NCI-H345 treated with DMSO at 0.1 percent for 48 hours (cell line): Measurements from ENCODE around the gene YWHAG.
"Not testable (repeated sequence)": the region's sequence is repeated elsewhere in the genome, so short reads cannot be mapped to it uniquely, and the experiment has no call there.

Source experiments
- DNase-seq: peaks from one replicate; lab custom pipeline; 2025; ENCODE audit not compliant: unreplicated experiment; lab: John Stamatoyannopoulos, UW

YWHAG gene

GRCh38 chr7:76300166-76300731 lies 58.5 kb downstream of the YWHAG start:
- no peak for DNase-seq

DNA sequence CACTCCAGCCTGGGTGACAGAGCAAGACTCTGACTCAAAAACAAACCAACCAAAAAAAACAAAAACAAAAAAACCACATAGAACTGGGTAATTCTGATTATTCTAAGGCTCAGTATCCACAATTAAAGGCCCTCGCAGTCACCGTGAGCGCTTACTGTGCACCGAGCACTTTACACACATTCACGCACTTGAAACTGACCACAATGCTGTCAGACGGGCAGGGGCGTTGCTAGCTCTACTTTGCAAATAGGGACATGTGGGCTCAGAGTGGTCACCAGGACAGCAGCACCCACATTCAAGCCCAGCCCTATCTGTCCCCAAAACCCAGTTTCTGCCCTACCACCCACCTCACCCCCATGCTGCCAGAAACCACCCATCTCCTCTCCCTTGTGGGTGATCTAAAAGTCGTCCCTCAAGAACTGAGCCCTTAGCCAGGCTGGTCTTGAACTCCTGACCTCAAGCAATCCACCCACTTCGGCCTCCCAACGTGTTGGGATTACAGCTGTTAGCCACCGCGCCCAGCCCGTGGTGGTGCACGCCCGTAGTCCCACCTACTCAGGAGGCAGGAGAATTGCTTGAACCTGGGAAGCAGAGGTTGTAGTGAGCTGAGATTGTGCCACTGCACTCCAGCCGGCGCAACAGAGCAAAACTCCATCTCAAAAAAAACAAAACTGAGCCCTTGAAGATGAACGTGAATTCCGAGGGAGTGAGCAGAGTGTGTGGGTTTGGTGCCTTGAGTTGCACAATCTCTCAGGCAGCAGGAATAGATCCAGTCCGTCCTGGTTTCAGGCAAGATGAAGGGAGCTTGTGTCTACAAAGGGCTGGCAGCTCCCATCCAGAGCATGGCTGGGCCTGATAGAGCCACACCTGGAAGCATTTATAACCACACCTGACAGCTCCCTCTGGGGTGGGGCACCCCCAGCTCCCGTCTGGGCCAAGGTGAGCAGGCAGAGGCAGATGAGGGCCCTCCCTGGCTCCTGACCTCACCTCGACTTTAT lies 61.7 kb downstream of the YWHAG start:
- no peak for DNase-seq

DNA sequence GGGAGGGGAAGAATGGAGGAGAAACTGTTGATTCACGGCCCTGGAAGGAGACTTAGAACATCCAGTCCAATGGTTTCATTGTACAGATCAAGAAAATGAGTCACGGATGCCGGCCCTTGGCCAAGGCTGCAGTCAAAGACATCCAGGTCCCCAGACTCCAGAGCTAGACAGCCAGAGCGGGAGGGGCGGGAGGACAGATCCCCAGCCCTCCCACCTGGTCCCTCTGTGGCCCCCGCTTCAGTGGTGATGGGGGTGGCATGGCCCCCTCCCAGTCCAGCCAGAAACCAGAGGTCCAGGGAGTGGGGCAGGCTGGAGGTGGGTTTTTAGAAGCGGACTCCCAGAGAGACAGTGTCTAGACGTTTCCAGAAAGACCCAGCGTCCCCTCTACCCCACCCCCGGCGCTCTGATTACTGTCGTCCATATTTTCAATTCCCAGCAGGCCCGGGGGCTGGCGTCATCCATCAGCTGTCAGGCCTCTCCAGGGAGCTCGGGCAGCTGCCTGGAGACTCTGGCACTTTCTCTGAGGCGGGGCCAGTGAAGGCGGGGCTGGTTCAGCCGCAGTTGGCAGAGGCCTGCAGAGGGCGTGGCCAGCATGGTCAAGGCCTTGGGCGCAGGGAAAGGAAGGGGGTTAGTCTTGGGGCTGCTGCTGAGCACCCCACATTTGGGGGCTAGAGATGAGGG lies 64.3 kb downstream of the YWHAG start:
- DNase-seq, result peak; percentile 42

GRCh38 chr7:76293407-76293901 lies 65.3 kb downstream of the YWHAG start:
- no peak for DNase-seq

GRCh38 chr7:76292911-76293310 lies 65.9 kb downstream of the YWHAG start:
- DNase-seq, result not testable (repeated sequence)

- DNase-seq, result no peak
These were observed 66.6 kb downstream of the YWHAG start for GRCh38 chr7:76292213-76292573.

- DNase-seq, result peak; percentile 69
These were observed 67.2 kb downstream of the YWHAG start for GRCh38 chr7:76291351-76292212.

GRCh38 chr7:76290847-76291350 lies 67.9 kb downstream of the YWHAG start:
- not testable (repeated sequence) for DNase-seq

- no peak for DNase-seq
These were observed 71.9 kb downstream of the YWHAG start for GRCh38 chr7:76286842-76287403.

DNA sequence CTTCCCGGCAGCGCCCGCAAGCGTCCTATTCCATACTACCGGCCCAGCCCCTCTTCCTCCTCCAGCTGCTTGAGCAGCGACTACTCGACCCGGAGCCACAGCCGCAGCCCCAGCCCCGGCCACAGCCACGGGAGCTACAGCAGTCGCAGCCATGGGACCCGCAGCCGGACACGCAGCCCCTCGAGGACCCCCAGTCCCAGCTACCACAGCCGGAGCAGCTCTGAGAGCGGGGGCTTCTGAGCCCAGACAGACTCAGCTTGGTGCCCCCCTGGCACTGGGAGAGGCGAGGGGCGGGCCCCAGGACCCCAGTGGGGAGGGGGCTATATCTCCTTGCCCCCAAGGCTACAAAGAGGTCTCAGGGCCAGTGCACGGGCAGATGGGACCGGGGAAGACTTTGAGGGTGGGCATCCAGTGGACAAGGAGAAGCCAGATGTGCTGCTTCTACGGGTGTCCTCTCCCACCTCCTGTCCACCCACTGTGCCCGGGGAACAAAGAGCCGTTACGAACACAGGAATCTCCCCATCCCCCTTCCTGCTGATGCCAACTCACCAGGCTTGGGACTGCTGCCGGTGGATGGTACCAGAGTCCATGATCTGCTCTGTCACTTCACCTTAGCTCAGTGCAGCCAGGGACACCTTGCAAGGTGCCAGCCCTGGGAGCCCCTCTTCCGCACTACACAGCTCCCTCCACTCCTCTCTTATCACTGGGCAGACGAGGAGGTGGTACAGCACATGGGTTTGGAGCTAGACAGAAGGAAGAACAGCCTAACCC lies 73.0 kb downstream of the YWHAG start:
- no peak for DNase-seq

DNA sequence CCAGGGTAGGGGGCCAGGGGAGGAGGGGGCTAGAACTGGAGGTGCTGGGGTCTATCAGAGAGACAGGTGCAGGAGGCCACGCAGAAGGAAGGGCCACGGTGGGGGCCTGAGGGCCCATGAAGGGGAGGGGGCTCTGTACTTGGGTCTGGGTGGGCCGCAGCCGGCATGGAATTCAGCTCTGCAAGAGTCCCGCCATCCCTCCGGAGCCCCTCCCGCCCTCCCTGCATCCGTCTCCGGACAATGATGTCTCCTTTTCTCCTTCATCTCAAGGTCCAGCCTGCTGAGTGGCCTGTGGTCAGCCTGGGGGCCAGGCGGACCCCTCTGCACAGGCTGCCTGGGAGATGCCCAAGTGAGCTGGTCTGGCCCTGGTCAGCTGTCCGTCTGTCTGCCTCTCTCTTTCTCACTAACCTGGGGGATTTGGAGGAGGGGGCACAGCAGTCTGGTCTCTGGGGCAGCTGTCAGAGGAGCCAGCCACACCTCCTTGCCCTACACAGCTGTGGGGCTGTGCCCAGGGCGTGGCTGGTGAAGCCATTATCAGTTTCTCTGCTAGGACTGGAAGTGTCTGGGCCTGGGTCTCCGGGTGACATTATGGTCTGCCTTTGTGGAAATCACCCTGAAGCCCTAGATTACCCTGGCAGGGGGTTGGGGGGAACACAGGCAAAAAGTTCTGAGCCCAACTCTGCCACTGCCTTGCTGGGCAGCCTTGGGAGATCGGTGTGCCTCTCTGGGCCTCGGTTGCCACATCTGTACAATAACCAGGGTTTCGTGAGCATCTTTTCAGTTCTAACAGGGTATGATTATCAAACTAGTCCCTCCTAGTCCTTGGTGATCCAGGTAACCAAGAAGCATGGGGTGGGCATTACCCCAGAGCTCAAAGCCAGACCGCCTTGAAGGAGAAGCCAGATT lies 75.3 kb downstream of the YWHAG start:
- DNase-seq, result no peak

DNA sequence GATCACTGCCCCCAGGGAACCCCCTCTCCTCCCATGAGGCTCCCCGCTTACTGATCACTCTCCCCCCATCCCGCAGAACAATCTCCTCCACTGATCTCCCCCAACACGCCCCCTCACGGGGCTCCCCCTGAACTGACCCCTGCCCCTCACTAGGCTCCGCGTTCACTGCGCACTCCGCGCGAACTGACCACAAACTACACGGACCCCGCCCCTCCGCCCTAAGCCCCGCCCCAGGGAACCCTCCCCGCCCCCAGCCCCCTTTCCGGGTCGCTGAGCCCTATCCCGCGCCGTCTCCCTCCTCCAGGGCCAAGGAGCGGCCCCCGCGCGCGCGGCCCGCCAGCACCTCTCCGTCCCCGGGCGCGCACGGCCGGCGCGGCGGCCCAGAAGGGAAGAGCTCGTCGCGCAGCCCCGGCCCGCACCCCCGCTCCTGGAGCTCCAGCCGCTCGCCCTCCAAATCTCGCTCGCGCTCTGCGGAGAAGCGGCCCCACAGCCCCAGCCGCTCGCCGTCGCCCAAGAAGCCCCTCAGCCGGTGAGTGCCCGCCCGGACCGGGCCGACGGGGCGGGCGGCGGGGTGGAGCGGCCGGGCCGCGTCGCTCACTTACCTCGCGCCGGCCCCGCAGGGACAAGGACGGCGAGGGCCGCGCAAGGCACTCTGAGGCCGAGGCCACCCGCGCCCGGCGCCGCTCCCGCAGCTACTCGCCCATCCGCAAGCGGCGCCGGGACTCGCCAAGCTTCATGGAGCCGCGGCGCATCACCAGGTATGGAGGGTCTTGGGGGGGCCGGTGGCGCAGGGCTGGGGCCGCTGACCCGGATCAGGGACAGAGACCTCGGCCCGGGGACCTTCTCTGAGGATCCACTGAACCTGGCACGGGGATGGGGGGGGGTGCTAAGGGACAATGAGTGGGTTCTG lies 76.2 kb downstream of the YWHAG start:
- DNase-seq, result no peak

- DNase-seq, result no peak
These were observed 77.0 kb downstream of the YWHAG start for GRCh38 chr7:76281706-76282343.

DNA sequence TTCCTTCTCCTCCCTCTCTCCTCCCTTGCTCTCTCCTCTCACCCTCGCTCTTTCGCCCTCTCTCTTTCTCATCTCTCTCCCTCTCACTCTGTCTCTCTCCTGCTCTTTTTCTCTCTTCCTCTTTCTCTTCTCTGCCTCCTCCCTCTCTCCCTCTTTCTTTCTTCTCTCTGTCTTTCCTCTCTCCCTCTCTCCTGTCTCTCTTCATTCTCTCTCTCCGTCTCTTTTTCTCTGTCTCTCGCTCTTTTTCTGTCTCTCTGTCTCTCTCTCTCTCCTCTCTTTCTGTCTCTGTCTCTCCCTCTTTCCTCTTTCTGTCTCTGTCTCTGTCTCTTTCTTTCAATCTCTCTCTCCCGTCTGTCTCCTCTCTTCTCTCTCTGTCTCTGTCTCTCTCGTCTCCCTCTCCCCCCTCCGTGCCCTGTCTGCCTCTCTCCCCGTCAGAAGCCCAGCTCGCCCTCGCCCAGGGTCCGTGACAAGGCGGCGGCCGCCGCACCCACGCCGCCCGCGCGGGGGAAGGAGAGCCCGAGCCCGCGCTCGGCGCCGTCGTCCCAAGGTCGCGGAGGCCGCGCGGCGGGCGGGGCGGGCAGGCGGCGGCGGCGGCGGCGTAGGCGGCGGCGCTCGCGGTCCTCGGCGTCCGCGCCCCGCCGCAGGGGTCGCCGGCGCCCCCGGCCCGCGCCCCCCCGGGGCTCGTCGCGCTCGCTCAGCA lies 77.6 kb downstream of the YWHAG start:
- DNase-seq, result no peak

DNA sequence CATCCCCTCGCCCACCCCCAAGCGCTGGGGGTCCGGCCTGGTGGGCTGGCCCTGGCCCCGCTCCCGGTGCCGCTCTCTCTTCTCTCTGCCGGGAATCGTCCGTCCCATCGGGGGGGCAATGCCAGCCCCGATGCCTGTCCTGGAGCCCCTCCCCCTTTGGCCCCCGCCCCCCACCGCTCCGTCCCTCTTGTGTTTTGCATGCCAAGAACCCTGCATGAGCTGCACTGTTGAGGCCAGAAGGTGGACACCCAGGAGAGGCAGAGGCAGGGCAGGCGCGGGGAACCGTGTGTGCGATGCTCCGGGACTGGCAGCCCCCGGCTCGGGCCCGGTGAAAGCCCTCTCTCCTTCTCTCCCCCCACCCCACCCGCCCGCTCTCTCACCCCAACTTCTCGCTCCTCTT lies 78.4 kb downstream of the YWHAG start:
- no peak for DNase-seq

DNA sequence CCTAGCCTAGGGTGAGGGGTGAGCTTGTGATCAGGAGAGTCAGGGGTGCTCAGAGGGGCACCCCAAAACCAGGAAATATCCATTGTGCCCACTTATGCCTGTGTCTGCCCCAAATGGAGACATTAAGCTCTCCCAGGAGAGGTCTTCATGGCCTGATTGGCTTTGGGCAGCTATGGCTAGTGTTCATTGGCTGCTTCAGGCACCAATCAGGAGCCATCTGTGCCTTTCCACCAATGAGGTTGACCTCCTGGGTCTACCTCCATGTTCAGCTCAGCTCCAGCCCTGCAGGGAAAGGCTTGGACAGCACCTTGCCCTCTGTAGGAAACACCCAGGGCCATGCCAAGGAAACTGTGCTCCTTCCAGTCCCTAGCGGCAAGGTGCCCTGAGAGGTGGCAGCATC lies 80.3 kb downstream of the YWHAG start:
- DNase-seq, result no peak
